ENCODE results near the gene STX18.

GRCh38 chr4:4535590-4535989 is 6.3 kb downstream of the STX18 start:
- TF ChIP-seq, protein P1, sequence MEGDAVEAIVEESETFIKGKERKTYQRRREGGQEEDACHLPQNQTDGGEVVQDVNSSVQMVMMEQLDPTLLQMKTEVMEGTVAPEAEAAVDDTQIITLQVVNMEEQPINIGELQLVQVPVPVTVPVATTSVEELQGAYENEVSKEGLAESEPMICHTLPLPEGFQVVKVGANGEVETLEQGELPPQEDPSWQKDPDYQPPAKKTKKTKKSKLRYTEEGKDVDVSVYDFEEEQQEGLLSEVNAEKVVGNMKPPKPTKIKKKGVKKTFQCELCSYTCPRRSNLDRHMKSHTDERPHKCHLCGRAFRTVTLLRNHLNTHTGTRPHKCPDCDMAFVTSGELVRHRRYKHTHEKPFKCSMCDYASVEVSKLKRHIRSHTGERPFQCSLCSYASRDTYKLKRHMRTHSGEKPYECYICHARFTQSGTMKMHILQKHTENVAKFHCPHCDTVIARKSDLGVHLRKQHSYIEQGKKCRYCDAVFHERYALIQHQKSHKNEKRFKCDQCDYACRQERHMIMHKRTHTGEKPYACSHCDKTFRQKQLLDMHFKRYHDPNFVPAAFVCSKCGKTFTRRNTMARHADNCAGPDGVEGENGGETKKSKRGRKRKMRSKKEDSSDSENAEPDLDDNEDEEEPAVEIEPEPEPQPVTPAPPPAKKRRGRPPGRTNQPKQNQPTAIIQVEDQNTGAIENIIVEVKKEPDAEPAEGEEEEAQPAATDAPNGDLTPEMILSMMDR (conservative IDR thresholded peaks at IDR 0.05 in 1 of 2, IDR thresholded peaks at IDR 0.05 in 1 of 2; ENCODE audit: low read depth in 1 of 2, low read length in 2 of 2): no peak
- TF ChIP-seq EZH2 (IDR thresholded peaks at IDR 0.05; ENCODE audit: low read length, missing control alignments): no peak
